Tibial nerve (tissue), 4 donors: ENCODE results near the gene NKX2-2. TPM values are rescaled to one million over a fixed set of nuclear protein-coding genes. Genes with fewer than 3 reads are reported as not detected.

ENCODE experiments used
- DNase-seq, 2 donors: peaks; one replicate each; pipeline ENCODE4 v3.0.0-alpha.2; 2019; ENCODE audit warnings: low spot score in 2 of 2
- H3K27ac ChIP-seq, 4 donors: fragments of 200-600 bp; sonication (generic) in 3 of 4; one replicate each; pipeline ENCODE4 v1.5.1; 2017 to 2019; ENCODE audit warnings: mild to moderate bottlenecking in 1 of 4
- H3K27me3 ChIP-seq, 2 donors: fragments of 200-600 bp; sonication (generic) in 1 of 2; one replicate each; pipeline versions ENCODE4 v1.5.1 to v1.6.0; 2017 to 2019
- H3K36me3 ChIP-seq, 3 donors: fragments of 200-600 bp; sonication (generic); one replicate each; pipeline ENCODE4 v1.5.1; 2018 to 2019
- H3K4me1 ChIP-seq, 4 donors: fragments of 200-600 bp; sonication (generic) in 3 of 4; one replicate each; pipeline ENCODE4 v1.5.1; 2017 to 2019
- H3K4me3 ChIP-seq, 4 donors: fragments of 200-600 bp; sonication (generic) in 3 of 4; one replicate each; pipeline ENCODE4 v1.5.1; 2017 to 2019; ENCODE audit warnings: mild to moderate bottlenecking in 1 of 4, moderate library complexity in 1 of 4
- H3K9me3 ChIP-seq, 4 donors: fragments of 200-600 bp; sonication (generic) in 3 of 4; one replicate each; pipeline ENCODE4 v1.5.1; 2017 to 2019
- CTCF ChIP-seq, 5 experiments: fragments of 200-600 bp in 3 of 5; fragments of 450-650 bp in 2 of 5; sonication (generic) in 3 of 5; IDR thresholded peaks; one replicate each; pipeline ENCODE4 v1.5.1; 2016 to 2019; ENCODE audit warnings: antibody characterized with exemption in 5 of 5, mild to moderate bottlenecking in 3 of 5, moderate library complexity in 2 of 5
- EP300 ChIP-seq, 2 donors: sonication (generic); formaldehyde crosslinking; IDR thresholded peaks; one replicate each; pipeline ENCODE4 v1.6.1; 2017; ENCODE audit warnings: antibody characterized with exemption in 2 of 2, mild to moderate bottlenecking in 1 of 2
- POLR2A ChIP-seq, 2 donors: fragments of 450-650 bp; IDR thresholded peaks; one replicate each; pipeline ENCODE4 v1.6.1; 2017; ENCODE audit warnings: antibody characterized with exemption in 2 of 2, mild to moderate bottlenecking in 2 of 2, moderate library complexity in 2 of 2
- WGBS, 2 donors: methylation state at CpG; one replicate each; pipeline ENCODE4 v1.1.5; 2018; 5-methylcytosine and 5-hydroxymethylcytosine counted together
- total RNA-seq, 4 donors: library from RNA; depleted of rRNA; stranded (reverse); fragments of >200 nt; gene quantifications; one replicate each; pipeline ENCODE4 v1.1.0, GENCODE V29; 2016

The NKX2-2 gene
- total RNA-seq, 4 donors from 2014 or later = not detected

- TF ChIP-seq EP300 (IDR thresholded peaks at IDR 0.05) = no peak
- TF ChIP-seq POLR2A (IDR thresholded peaks at IDR 0.05) = no peak
- no peak for TF ChIP-seq CTCF (IDR thresholded peaks at IDR 0.05)
- Histone ChIP-seq H3K9me3 (peaks cover 0 to 11% (median 0%) of the 10 kb centered on the region in 4 donors), H3K4me3 (no peak overlapping the region), H3K36me3 (no peaks in the 10 kb centered on the region), H3K27me3 (no peaks in the 10 kb centered on the region), H3K4me1 (no peaks in the 10 kb centered on the region), H3K27ac (no peak overlapping the region)
- DNase-seq = no peak
Measured at GRCh38 chr20:21465799-21466198, 48.1 kb downstream of the NKX2-2 start.

GRCh38 chr20:21464916-21465315 lies 48.9 kb downstream of the NKX2-2 start:
- Histone ChIP-seq H3K27me3 (peaks cover 0 to 7% of the 10 kb centered on the region in 2 donors), H3K27ac (no peak overlapping the region), H3K36me3 (no peaks in the 10 kb centered on the region), H3K9me3 (peaks cover 0 to 11% (median 0%) of the 10 kb centered on the region in 4 donors), H3K4me3 (no peak overlapping the region), H3K4me1 (no peaks in the 10 kb centered on the region)
- WGBS, 2 donors = 77 to 84% methylated on average over 2 of the region's 2 CpGs
- no peak for DNase-seq
- no peak for TF ChIP-seq CTCF (IDR thresholded peaks at IDR 0.05)
- TF ChIP-seq EP300 (IDR thresholded peaks at IDR 0.05) = no peak
- no peak for TF ChIP-seq POLR2A (IDR thresholded peaks at IDR 0.05)

Other genes with a start within 250 kb of the NKX2-2 start
- gene XRN2, start 210.7 kb downstream of the NKX2-2 start, total RNA-seq = 10 to 100 TPM; 46.1 to 58.2 (median 53.0) TPM
- gene NKX2-4, start 116.5 kb downstream of the NKX2-2 start, total RNA-seq = not detected
- gene PAX1, start 191.6 kb upstream of the NKX2-2 start, total RNA-seq = not detected